Adrenal gland (tissue), 12 donors: ENCODE measurements around the gene S100A6. TPM values are rescaled to one million over a fixed set of nuclear protein-coding genes. Genes with fewer than 3 reads are reported as not detected.

ENCODE experiments used
- DNase-seq, 7 donors: peaks; one replicate each; pipeline ENCODE4 v3.0.0-alpha.2; 2019 to 2020
- H3K27ac ChIP-seq, 5 donors: fragments of 200-600 bp; sonication (generic) in 4 of 5; 1 replicate in 3 of 5; 2 replicates in 2 of 5; pipeline versions ENCODE4 v1.5.1 to v1.8.0; 2016 to 2020; ENCODE audit warnings: mild to moderate bottlenecking in 1 of 5
- H3K27me3 ChIP-seq: fragments of 200-600 bp; 2 replicates; pipeline ENCODE4 v1.8.0; 2021
- H3K36me3 ChIP-seq, 2 donors: fragments of 200-600 bp; replicated peaks in 1 of 2; 1 replicate in 1 of 2; 2 replicates in 1 of 2; pipeline versions ENCODE4 v1.5.1 to v1.8.0; 2018 to 2022
- H3K4me1 ChIP-seq, 2 donors: fragments of 200-600 bp; replicated peaks in 1 of 2; 1 replicate in 1 of 2; 2 replicates in 1 of 2; pipeline versions ENCODE4 v1.5.1 to v1.8.0; 2018 to 2021
- H3K4me3 ChIP-seq, 4 donors: fragments of 200-600 bp; sonication (generic) in 3 of 4; one replicate each; pipeline ENCODE4 v1.5.1; 2016 to 2018
- H3K9me3 ChIP-seq, 3 donors: fragments of 200-600 bp; sonication (generic) in 1 of 3; replicated peaks in 1 of 3; 1 replicate in 2 of 3; 2 replicates in 1 of 3; pipeline versions ENCODE4 v1.5.1 to v1.8.0; 2016 to 2021
- CTCF ChIP-seq, 6 experiments: fragments of 450-650 bp in 4 of 6; fragments of 200-600 bp in 2 of 6; sonication (generic) in 1 of 6; IDR thresholded peaks; 1 replicate in 5 of 6; 2 replicates in 1 of 6; pipeline versions ENCODE4 v1.5.1 to v1.8.0; 2016 to 2021; ENCODE audit warnings: antibody characterized with exemption in 6 of 6, mild to moderate bottlenecking in 2 of 6, moderate library complexity in 1 of 6
- POLR2A ChIP-seq, 2 donors: fragments of 450-650 bp; IDR thresholded peaks; one replicate each; pipeline ENCODE4 v1.6.1; 2017; ENCODE audit warnings: antibody characterized with exemption in 2 of 2, mild to moderate bottlenecking in 2 of 2, moderate library complexity in 1 of 2
- WGBS, 4 donors: extraction: QIAGEN DNeasy Blood & Tissue Kit in 2 of 4; methylation state at CpG; one replicate each; pipeline versions ENCODE4 v1.1.5 to v1.1.7; 2013 to 2017; 5-methylcytosine and 5-hydroxymethylcytosine counted together
- intact Hi-C, 2 donors: fragments of 100-400 bp; cut with DNase I; formaldehyde crosslinking; loops; one replicate each; pipeline versions ENCODE4 v1.14.1 to v1.15.0; 2022 to 2023
- polyA plus RNA-seq, 3 donors: library from polyadenylated mRNA; stranded (reverse); fragments of 200-250 nt in 2 of 3; fragments of 350-450 nt in 1 of 3; fragmentation: Illumina TruSeq in 1 of 3; extraction: RNeasy Lipid Tissue Mini Kit (QIAGEN cat#74804) in 1 of 3; gene quantifications; one replicate each; pipeline ENCODE4 v1.2.3, GENCODE V29; 2013 to 2014
- total RNA-seq, 9 donors: library from RNA; depleted of rRNA in 4 of 9; stranded (reverse); fragments of >200 nt in 4 of 9; fragments of 120-200 nt in 1 of 9; fragmentation: NEBNext Ultra II Directional in 1 of 9; extraction: Animal tissue kit (Norgen Biotek cat#: 25700) in 1 of 9; gene quantifications; one replicate each; pipeline versions ENCODE4 v1.1.0 to v1.2.4, GENCODE V29; 2013 to 2023
- donor health status: healthy with polysubstance abuse.
- donor health status: Bipolar disorder and iron deficiency.
- donor health status: DM: yes; HTN: yes; CAD: no.
- donor health status: DM: no; HTN: no; CAD: no.
- donor health status: DM: no; HTN: no; CAD: no.
- donor health status: DM: yes; HTN: yes; CAD: no.

Gene S100A6
- total and polyA plus RNA-seq, 12 donors = 39.4 to 4,129 (median 372) TPM

- DNase-seq = peak; percentile 69 to 92 (median 78)
- H3K27me3 ChIP-seq = no peaks in the 10 kb centered on the region
- no peaks in the 10 kb centered on the region for H3K9me3 ChIP-seq
- WGBS, 4 donors = 39 to 54% (median 43%) methylated on average over 29 to 34 of the region's 34 CpGs
- intact Hi-C loops = loop anchor here (2.0 to 5.0 kb wide), 2 partner anchors 34 kb away; partner anchors contain the start of gene S100A2 (in 1 of the 2)
- H3K27ac ChIP-seq = peak overlapping the region in 3 of 5 donors; percentile 42 to 94 (median 93)
- H3K36me3 ChIP-seq = no peaks in the 10 kb centered on the region
- H3K4me1 ChIP-seq = peaks cover 22 to 35% of the 10 kb centered on the region in 2 donors
- peak in 1 of 2 donors; percentile 1 for TF ChIP-seq POLR2A (IDR thresholded peaks at IDR 0.05)
- TF ChIP-seq CTCF (IDR thresholded peaks at IDR 0.05) = peak; percentile 63 to 89 (median 74)
- H3K4me3 ChIP-seq = peak overlapping the region in 1 of 4 donors; percentile 65
Observed at GRCh38 chr1:153532769-153533599, 2.8 kb downstream of the S100A6 start.

DNA sequence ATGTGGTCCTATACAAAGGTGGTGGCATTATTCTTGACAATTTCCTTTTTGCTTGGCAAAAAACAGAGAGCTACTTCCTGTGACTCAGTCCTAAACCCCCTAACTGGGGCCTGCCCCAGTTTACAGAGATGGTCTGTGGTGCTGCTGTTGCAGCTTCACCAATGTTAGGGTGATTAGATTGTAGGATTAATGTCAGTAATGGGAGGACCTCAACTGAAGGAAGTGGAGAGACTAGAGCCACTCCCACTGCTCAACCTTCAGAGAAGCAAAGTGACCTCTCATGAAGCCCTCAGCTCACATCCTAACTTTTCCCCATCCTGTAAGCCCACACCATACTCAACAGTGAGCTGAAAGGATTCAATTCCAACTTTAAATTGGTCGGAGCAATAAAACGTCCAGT, 3.6 kb downstream of the S100A6 start:
- 83 to 91% (median 89%) methylated on average over 2 of the region's 2 CpGs for WGBS, 4 donors
- Histone ChIP-seq H3K27ac (no peak overlapping the region), H3K9me3 (no peaks in the 10 kb centered on the region), H3K27me3 (no peaks in the 10 kb centered on the region), H3K4me3 (no peak overlapping the region), H3K4me1 (peaks cover 22 to 35% of the 10 kb centered on the region in 2 donors), H3K36me3 (no peaks in the 10 kb centered on the region)
- intact Hi-C loops = loop anchor here (2.0 to 5.0 kb wide), 2 partner anchors 35 kb away; partner anchors contain the start of gene S100A2 (in 1 of the 2)
- no peak for TF ChIP-seq POLR2A (IDR thresholded peaks at IDR 0.05)
- no peak for TF ChIP-seq CTCF (IDR thresholded peaks at IDR 0.05)
- peak in 1 of 7 donors; percentile 3 for DNase-seq

GRCh38 chr1:153531638-153532037, 4.2 kb downstream of the S100A6 start:
- TF ChIP-seq POLR2A (IDR thresholded peaks at IDR 0.05) = no peak
- no peak for TF ChIP-seq CTCF (IDR thresholded peaks at IDR 0.05)
- H3K36me3 ChIP-seq = no peaks in the 10 kb centered on the region

DNA sequence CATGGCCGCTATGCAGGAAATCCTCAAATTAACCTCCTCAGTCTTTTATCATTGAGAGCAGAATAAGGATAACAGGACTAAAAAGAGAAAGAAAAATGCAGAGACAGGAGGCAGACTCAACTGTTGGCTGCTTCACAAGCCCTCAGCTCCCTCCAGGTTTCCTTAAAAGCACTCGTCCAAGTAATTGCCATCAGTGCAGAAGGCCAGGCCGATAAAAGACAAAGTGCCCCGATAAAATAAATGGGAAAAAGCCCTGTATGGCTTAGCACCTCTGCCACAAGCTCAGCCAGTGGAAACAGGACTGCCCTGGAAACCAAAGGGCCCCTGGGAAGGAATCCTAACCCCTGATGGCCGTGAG, 8.1 kb downstream of the S100A6 start:
- 87 to 92% (median 90%) methylated on average over 5 of the region's 5 CpGs for WGBS, 4 donors
- TF ChIP-seq POLR2A (IDR thresholded peaks at IDR 0.05) (no peak), CTCF (IDR thresholded peaks at IDR 0.05) (no peak)
- no peak overlapping the region for H3K4me3 ChIP-seq
- no peaks in the 10 kb centered on the region for H3K36me3 ChIP-seq
- no peak overlapping the region for H3K27ac ChIP-seq
- intact Hi-C loops = no loop called here
- no peak for DNase-seq
- no peaks in the 10 kb centered on the region for H3K27me3 ChIP-seq
- H3K9me3 ChIP-seq = no peaks in the 10 kb centered on the region
- peaks cover 10 to 13% of the 10 kb centered on the region in 2 donors for H3K4me1 ChIP-seq

More at GRCh38 chr1:153531638-153532037, 4.2 kb downstream of the S100A6 start:
- no peak overlapping the region for H3K4me3 ChIP-seq
- H3K4me1 ChIP-seq = peaks cover 21 to 33% of the 10 kb centered on the region in 2 donors
- no peak overlapping the region for H3K27ac ChIP-seq
- no peaks in the 10 kb centered on the region for H3K9me3 ChIP-seq
- WGBS, 4 donors = 89 to 94% (median 92%) methylated on average over 3 of the region's 3 CpGs
- no peaks in the 10 kb centered on the region for H3K27me3 ChIP-seq
- intact Hi-C loops = loop anchor here (2.0 to 5.0 kb wide), 2 partner anchors 35 to 36 kb away; partner anchors contain the start of gene S100A2 (in 1 of the 2)
- peak in 1 of 7 donors; percentile 7 for DNase-seq
